Right renal cortex interstitium (tissue), 3 donors: Measurements from ENCODE around the gene NCLN. TPM values are rescaled to one million over a fixed set of nuclear protein-coding genes. Genes with fewer than 3 reads are reported as not detected.
"Not testable (repeated sequence)": the region's sequence is repeated elsewhere in the genome, so short reads cannot be mapped to it uniquely, and the experiment has no call there.

Source experiments
- DNase-seq, 3 donors: peaks; one replicate each; pipeline ENCODE4 v3.0.0-alpha.2; 2013; ENCODE audit warnings: low read depth in 3 of 3, low spot score in 2 of 3
- polyA plus RNA-seq, 3 donors: library from polyadenylated mRNA; unstranded; fragments of 120-200 nt; gene quantifications; one replicate each; pipeline ENCODE4 v1.2.1, GENCODE V29; 2013; ENCODE audit not compliant: insufficient read length in 3 of 3

Gene NCLN
- polyA plus RNA-seq, 3 donors, result 28.4 to 33.5 (median 33.0) TPM

DNA sequence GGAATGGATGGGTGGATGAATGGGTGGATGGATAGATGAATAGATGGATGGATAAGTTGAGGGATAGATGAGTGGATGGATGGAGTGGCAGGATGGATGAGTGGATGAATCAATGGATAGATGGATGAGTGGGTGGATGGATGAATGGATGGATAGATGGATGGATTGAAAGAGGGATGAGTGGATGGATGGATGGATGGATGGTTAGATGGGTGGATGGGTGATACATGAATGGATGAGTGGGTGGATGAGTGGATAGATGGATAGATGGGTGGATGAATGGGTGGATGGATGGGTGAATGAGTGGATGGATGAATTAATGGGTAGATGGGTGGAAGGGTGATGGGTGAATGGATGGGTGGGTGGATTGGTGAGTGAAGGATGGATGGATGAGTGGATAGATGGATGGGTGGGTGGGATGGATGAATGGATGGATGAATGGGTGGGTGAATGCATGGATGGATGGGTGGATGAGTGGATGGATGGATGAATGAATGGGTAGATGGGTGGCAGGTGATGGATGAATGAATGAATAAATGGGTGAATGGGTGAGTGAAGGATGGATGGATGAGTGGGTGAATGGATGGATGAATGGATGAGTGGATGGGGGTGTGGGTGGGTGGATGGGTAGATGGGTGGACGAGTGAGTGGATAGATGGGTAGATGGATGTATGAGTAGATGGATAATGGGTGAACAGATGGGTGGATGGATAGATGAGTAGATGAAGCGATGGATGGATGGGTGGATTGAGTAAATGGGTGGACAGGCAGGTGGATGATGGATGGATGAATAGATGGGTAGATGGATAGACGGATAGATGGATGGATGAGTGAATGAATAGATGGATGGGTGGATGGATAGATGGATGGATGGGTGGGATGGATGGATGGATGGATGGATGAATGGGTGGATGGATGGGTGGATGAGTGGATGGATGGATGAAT, 32.2 kb upstream of the NCLN start:
- DNase-seq, result no peak

DNA sequence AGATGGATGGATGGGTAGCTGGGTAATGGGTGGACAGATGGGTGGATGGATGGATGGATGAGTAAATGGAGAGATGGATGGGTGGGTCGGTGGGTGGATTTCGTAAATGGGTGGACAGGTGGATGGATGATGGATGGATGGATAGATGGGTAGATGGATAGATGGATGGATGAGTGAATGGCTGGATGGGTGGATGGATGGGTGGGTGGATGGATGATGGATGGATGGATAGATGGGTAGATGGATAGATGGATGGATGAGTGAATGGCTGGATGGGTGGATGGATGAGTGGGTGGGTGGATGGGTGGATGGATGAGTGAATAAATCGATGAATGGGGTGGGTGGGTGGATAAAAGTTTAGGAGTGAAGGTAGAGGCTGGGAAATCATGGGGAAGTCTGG, 31.3 kb upstream of the NCLN start:
- DNase-seq, result not testable (repeated sequence)

DNA sequence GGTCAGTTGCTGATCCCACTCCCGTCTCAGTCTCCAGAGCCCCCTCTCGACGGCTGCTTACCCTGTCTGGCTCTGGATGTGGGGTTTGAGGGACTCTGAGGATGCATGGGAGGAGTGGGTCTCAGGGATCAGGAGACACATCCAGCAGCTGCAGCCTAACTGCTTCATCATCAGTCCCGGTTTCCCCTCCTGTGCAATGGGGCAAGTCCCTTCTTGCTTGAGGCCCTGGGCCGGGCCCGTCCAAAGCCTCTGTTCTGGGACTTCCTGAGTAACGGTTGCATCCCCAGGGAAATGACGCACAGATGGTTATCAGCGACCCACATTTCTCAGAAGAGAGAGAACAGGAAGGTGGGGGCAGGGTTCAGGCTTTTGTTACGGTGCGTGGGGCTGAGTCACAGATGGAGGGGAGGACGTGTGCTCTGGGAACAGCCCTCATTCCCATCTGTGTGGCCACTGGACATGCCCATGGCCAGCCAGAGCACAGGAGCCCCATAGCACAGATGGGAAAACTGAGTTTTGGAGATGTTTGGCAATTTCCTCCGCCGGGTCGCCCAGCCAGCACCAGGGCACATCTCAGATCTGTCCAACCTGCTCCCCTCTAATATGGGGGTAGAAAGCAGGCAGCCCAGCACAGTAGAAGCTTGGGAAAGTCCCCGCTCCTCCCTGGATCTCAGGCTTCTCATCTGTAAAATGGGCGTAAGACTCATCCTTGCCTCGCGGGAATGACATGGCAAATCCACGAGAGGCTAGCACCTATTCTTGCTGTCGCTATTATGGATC, 30.6 kb upstream of the NCLN start:
- no peak for DNase-seq

DNA sequence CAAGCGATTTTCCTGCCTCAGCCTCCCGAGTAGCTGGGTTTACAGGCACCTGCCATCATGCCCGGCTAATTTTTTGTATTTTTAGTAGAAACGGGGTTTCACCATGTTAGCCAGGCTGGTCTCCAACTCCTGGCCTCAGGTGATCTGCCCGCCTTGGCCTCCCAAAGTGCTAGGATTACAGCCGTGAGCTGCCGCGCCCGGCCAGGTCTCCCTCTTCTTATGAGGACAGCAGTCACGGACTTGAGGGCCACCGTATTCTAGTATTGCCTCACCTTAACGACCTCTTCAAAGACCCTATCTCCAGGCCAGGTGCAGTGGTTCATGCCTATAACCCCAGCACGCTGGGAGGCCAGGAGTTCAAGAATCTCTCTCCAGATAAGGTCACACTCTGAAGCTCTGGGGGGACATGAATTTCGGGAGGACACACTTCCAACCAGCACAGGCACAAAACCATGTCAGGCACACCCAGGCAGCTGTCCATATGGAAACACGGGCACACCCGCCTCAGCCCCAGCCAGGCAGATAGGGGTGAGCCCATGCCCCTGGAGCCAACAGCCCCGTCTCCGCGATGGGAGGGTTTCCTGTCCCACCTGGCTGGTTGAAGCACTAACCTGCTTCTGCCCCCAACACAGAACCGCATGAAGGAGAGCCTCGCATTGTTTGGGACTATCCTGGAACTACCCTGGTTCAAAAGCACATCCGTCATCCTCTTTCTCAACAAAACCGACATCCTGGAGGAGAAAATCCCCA, 28.5 kb upstream of the NCLN start:
- DNase-seq, result no peak

DNA sequence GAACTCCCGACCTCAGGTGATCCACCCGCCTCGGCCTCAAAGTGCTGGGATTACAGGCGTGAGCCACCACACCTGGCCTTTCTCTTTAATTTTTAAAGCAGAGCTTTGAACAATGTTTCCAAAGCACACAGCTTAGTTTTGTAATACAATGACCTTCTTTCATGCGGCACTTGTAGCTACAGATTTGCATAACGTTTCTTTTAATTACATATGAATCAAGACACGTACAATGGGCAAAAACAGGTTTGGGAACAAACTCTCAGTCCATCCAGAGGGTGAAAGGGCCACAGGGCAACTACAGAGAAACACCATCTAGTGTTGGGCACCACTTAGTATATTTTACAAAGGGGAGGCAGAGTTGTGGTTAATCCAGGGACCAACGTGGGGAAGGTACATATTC, 26.2 kb upstream of the NCLN start:
- DNase-seq, result no peak

DNA sequence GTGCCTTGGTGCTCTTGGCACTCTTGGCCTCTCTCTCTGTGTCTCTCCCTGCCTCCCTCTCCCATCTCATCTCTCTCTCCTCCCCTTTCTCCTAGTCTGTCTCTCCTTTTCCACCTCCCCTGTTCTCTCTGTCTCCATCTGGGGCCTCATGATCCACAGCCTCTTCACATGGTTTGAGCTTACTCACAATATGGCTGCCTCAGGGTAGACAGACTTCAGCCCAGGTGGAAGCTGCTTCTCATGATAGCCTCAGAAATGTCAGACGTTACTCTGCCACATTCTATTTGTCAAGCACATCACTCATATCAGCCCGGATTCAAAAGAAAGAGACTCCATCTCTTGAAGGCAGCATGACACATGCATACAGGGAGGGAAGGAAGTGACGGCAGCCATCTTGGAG, 25.5 kb upstream of the NCLN start:
- DNase-seq, result no peak

DNA sequence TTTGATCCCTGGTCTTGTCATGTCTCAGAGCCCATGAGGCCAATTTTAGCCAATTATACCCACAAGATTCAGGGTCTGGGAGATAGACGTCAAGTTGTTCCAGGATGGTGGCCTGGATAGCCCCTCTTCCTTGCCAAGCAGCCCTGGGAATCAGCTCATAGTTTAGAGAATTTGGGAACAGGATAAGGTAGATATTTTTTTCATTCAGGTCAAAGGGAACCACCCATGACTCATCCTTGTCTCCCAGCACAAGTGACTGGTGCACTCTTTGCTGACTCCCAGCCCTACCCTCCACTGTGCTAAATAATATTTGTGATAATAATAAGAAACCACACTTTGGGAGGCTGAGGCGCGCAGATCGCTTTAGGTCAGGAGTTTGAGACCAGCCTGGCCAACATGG, 24.3 kb upstream of the NCLN start:
- DNase-seq, result no peak

DNA sequence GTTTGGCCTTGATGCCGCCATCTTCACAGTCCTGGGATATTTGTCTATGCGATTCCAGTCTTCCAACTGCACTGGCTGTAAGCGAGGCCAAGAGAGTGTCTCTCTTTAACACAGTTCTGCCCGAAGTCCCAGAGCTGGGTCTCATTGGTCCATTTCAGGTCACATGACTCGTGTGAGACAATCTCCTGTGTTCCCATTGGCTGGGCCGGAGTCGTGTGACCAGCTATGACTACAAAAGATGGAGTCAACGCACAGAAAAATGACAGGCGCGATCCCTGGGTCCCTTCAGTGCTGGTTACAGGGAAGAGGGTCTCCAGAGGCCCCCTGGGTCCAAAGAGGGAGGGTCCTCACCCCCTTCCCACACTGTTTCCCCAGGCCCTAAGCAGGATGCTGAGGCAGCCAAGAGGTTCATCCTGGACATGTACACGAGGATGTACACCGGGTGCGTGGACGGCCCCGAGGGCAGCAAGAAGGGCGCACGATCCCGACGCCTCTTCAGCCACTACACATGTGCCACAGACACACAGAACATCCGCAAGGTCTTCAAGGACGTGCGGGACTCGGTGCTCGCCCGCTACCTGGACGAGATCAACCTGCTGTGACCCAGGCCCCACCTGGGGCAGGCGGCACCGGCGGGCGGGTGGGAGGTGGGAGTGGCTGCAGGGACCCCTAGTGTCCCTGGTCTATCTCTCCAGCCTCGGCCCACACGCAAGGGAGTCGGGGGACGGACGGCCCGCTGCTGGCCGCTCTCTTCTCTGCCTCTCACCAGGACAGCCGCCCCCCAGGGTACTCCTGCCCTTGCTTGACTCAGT, 23.1 kb upstream of the NCLN start:
- DNase-seq, result no peak

DNA sequence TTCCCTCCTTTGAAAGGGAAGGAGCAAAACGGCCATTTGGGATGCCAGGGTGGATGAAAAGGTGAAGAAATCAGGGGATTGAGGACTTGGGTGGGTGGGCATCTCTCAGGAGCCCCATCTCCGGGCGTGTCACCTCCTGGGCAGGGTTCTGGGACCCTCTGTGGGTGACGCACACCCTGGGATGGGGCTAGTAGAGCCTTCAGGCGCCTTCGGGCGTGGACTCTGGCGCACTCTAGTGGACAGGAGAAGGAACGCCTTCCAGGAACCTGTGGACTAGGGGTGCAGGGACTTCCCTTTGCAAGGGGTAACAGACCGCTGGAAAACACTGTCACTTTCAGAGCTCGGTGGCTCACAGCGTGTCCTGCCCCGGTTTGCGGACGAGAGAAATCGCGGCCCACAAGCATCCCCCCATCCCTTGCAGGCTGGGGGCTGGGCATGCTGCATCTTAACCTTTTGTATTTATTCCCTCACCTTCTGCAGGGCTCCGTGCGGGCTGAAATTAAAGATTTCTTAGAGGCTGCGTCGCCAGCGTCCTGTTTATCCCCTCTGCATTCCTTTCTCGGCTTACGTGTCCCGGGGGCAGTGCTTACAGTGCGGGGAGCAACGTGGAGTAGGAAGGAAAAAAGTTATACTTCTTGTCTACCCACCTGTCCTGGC, 22.4 kb upstream of the NCLN start:
- peak; percentile 30 to 42 (median 31) for DNase-seq

DNA sequence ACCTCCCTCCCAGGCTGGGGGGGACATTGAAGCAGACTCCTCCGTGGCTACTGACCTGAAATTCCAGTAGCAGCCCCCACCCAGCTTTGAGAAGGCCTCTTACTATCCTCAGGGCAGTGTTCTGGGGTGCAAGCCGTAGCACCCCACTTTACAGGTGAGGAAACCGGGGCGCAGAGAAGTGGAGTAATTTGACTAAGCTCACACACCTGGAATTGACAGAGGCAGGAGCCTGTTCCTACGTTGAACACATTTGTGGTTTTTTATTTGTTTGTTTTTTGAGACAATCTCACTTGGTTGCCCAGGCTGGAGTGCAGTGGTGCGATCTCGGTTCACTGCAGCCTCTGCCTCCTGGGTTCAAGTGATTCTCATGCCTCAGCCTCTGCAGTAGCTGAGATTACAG, 21.8 kb upstream of the NCLN start:
- DNase-seq, result no peak

DNA sequence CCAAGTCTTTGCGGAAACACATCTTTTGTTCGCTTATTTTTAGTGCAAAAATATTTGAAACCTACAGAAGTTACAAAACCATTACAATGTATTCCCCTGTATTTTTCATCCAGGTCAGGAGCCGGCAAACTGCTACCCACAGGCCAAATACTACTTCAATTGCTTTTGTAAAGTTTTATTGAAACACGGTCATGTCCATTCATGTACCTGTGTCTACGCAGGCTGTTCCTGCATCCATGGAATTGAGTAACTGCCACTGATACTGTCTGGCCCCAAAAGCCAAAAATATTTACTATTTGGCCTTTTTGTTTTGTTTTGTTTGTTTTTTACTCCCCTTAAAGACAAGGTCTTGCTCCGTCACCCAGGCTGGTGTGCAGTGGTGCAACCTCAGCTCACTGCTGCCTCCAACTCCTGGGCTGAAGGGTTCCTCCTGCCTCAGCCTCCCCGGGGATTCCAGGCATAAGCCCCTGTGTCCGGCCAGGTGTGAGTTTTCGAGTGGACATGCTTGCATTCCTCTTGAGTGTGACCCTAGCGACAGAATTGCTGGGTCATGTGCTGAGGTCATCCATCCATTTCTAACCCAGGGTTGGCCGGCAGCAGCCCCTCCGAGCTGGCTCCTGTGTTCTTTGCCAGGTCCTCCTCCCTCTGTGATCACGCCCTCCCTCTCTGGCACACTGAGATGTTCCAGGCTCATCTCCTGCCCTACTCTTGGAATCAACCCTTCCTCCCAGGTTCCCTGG, 18.0 kb upstream of the NCLN start:
- no peak for DNase-seq

DNA sequence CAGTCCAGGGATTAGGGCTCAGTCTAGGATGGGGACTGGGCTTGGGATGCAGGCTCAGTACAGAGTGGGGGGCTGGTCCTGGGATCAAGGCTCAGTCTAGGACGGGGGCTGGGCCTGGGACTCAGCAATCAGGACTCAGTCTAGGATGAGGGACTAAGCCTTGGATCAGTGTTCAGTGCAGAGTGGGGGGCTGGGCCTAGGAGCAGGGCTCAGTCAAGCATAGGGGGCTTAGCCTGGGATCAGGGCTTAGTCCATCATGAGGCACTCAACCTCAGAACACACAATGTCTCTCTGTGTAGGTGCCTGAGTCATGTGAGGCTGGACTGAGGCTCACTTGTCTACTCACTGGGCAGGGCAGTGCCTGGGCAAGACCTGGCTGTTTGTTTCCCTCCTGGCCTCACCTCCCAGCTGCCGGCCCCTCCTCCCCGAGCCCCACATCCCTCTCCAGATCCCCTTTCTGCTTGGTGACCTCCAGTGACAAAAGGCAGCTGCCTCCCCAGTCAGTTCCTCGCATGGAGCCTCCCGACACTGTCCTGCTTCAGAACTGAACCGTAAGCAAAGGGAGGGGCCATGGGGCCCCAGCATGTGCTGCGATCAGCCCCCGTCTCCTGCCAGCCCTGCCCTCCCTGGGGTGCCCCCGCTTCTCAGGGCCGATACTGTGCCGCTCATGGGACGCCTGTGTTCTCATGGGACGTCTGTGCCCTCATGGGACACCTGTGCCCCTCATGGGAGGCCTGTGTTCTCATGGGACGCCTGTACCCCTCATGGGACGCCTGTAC, 13.6 kb upstream of the NCLN start:
- DNase-seq, result no peak

DNA sequence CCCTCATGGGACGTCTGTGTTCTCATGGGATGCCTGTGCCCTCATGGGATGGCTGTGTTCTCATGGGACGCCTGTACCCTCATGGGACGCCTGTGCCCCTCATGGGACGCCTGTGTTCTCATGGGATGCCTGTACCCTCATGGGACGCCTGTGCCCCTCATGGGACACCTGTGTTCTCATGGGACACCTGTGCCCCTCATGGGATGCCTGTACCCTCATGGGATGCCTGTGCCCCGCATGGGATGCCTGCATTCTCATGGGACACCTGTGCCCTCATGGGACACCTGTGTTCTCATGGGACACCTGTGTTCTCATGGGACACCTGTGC, 13.1 kb upstream of the NCLN start:
- DNase-seq, result not testable (repeated sequence)

DNA sequence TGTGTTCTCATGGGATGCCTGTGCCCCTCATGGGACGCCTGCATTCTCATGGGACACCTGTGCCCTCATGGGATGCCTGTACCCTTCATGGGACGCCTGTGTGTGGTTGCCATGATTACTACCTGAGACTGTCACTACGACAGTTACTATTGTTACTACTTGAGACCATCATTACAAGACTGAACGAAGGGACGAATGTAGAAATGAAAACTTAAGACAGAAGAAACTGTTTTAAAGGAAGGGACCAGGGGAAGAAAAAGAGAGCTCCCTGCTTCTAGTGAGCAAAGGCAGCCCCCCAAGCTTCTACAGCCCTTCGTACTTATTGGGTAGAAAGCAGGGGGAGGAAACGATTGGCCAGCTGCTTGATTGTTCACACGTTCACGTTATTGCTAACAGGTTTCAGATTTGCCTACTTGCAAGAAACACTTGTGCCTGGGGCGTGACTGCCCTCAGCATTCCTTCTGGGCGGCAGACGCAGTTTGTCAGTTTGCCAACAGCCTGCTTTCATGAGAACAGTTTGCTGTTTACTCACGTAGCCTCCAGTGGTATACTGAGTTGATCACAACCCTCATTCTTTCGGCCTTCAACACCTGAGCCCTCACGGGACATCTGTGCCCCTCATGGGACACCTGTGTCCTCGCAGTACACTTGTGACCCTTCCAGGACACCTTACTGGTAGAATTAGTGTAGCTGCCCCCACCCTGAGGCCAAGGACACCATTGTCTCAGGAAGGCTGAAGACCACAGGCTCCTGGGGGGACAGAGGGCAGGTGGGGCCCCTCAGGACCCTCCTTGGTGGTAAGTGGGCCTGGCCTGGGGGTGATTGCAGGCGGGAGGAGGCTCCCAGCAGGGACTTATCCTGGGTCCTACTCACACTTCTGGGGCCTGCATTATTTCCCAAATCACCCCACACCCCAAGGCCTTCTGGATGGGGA, 9.7 kb upstream of the NCLN start:
- DNase-seq, result no peak

DNA sequence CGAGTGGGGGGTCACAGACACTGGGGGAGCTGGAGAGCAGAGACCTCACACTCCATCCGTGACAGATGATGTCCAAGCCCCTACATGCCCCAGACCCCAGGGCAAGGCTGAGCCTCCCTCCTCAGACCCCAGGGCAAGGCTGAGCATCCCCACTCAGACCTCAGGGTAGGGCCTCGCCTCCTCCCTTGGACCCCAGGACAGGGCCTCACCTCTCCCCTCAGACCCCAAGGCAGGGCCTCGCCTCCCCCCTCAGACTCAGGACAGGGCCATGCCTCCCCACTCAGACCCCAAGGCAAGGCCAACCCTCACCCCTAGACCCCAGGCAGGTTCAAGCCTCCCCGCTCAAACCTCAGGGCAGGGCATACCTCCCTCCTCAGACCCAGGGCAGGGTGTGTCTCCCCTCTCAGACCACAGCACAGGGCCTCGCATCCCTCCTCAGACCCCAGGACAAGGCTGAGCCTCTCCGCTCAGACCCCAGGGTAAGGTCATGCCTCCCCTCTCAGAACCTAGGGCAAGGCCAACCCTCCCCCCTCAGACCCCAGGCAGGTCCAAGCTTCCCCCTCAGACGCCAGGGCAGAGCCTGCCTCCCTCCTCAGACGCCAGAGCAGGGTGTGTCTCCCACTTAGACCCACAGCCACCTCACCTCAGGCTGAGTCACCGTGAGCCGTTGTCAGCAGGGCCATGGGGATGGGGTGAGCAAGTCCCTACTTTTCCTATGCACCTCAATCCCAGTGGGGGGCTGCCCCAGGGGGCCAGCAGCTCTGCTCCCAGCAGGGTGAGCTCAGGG, 8.8 kb upstream of the NCLN start:
- DNase-seq, result no peak

DNA sequence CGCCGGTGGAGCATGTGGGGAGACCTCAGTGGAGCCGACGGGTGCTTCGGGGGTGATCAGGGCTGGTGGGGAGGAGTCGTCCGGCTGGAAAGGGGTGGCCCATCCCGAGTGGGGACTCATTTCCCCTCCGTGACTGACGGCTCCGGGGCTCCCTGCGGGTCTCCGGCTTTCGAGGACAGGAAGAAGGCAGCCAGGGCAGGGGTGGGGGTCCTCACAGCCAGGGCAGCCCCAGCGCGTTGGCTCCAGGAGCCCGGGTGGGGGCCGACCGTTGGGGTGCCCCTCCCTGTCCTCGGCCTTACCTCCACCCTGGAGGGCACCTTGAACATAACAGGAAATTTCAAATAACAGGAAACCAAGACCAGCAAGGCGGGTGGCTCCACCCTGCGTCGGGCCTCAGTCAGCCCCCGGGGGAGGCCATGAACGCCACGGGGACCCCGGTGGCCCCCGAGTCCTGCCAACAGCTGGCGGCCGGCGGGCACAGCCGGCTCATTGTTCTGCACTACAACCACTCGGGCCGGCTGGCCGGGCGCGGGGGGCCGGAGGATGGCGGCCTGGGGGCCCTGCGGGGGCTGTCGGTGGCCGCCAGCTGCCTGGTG, 7.3 kb upstream of the NCLN start, which contains the start of gene S1PR4:
S1PR4 (plus strand) TSS at position 393 of the 596 bp plus-strand sequence; CDS start at position 417, 24 bp downstream.
- no peak for DNase-seq
